Ascending aorta (tissue), 2 donors: ENCODE results near the gene PRRC2C. TPM values are rescaled to one million over a fixed set of nuclear protein-coding genes. Genes with fewer than 3 reads are reported as not detected.
A peak's percentile ranks its signal among the peaks of the same experiment; 100 is the strongest.

Source experiments
- DNase-seq, 2 donors: peaks; one replicate each; pipeline ENCODE4 v3.0.0-alpha.2; 2019; ENCODE audit warnings: low spot score in 2 of 2
- H3K27ac ChIP-seq, 2 donors: fragments of 200-600 bp; sonication (generic); one replicate each; pipeline ENCODE4 v1.5.1; 2016 to 2017; ENCODE audit warnings: mild to moderate bottlenecking in 1 of 2
- H3K27me3 ChIP-seq: fragments of 200-600 bp; sonication (generic); one replicate; pipeline ENCODE4 v1.5.1; 2017
- H3K36me3 ChIP-seq, 2 donors: fragments of 200-600 bp; sonication (generic); one replicate each; pipeline ENCODE4 v1.5.1; 2016
- H3K4me1 ChIP-seq, 2 donors: fragments of 200-600 bp; sonication (generic); one replicate each; pipeline ENCODE4 v1.5.1; 2016 to 2017; ENCODE audit warnings: mild to moderate bottlenecking in 1 of 2
- H3K4me3 ChIP-seq, 2 donors: fragments of 200-600 bp; sonication (generic); one replicate each; pipeline ENCODE4 v1.5.1; 2016 to 2017; ENCODE audit warnings: mild to moderate bottlenecking in 1 of 2
- H3K9me3 ChIP-seq, 2 donors: fragments of 200-600 bp; sonication (generic); one replicate each; pipeline ENCODE4 v1.5.1; 2016
- CTCF ChIP-seq, 3 experiments: fragments of 200-600 bp in 2 of 3; fragments of 450-650 bp in 1 of 3; sonication (generic) in 2 of 3; IDR thresholded peaks; one replicate each; pipeline ENCODE4 v1.5.1; 2016 to 2019; ENCODE audit warnings: antibody characterized with exemption in 3 of 3, mild to moderate bottlenecking in 1 of 3, moderate library complexity in 1 of 3
- intact Hi-C: fragments of 100-400 bp; cut with DNase I; formaldehyde crosslinking; loops from one replicate; pipeline ENCODE4 v1.15.1; 2023
- total RNA-seq: library from RNA; depleted of rRNA; stranded (reverse); fragments of >200 nt; gene quantifications from one replicate; pipeline ENCODE4 v1.1.0, GENCODE V29; 2016

The PRRC2C gene
- total RNA-seq, 1 donor from 2014 or later, result 46.3 TPM

GRCh38 chr1:171486048-171486519, 754 bp downstream of the PRRC2C start:
- Histone ChIP-seq H3K36me3 (no peaks in the 10 kb centered on the region), H3K27ac (peak overlapping the region; percentile 97 to 100), H3K4me3 (peak overlapping the region; percentile 75 to 91), H3K4me1 (peaks cover 3 to 19% of the 10 kb centered on the region in 2 donors), H3K9me3 (no peaks in the 10 kb centered on the region), H3K27me3 (no peaks in the 10 kb centered on the region)
- TF ChIP-seq CTCF (IDR thresholded peaks at IDR 0.05), result peak in 1 of 3 experiments; percentile 5
- DNase-seq, result peak in 1 of 2 donors; percentile 72
- intact Hi-C loops, result loop anchor here (5.0 kb wide), 1 partner anchor 296 kb away; the partner anchor contains the start of gene METTL13

GRCh38 chr1:171487038-171487437, 1.7 kb downstream of the PRRC2C start:
- H3K4me3 ChIP-seq, result peak overlapping the region; percentile 75 to 91
- H3K9me3 ChIP-seq, result no peaks in the 10 kb centered on the region
- DNase-seq, result no peak
- intact Hi-C loops, result loop anchor here (5.0 kb wide), 1 partner anchor 295 kb away; the partner anchor contains the start of gene METTL13
- H3K36me3 ChIP-seq, result no peaks in the 10 kb centered on the region
- no peaks in the 10 kb centered on the region for H3K27me3 ChIP-seq
- H3K27ac ChIP-seq, result peak overlapping the region; percentile 97 to 100
- TF ChIP-seq CTCF (IDR thresholded peaks at IDR 0.05), result no peak
- peaks cover 3 to 19% of the 10 kb centered on the region in 2 donors for H3K4me1 ChIP-seq

- Histone ChIP-seq H3K9me3 (no peaks in the 10 kb centered on the region), H3K4me1 (peaks cover 3 to 27% of the 10 kb centered on the region in 2 donors), H3K36me3 (no peaks in the 10 kb centered on the region), H3K27ac (peak overlapping the region in 1 of 2 donors; percentile 24), H3K27me3 (no peaks in the 10 kb centered on the region), H3K4me3 (peak overlapping the region in 1 of 2 donors; percentile 75)
- no peak for DNase-seq
- intact Hi-C loops, result loop anchor here (5.0 kb wide), 1 partner anchor 294 kb away; the partner anchor contains the start of gene METTL13
- TF ChIP-seq CTCF (IDR thresholded peaks at IDR 0.05), result no peak
These were observed 3.0 kb downstream of the PRRC2C start for GRCh38 chr1:171488190-171488929.

- no peaks in the 10 kb centered on the region for H3K27me3 ChIP-seq
- H3K4me1 ChIP-seq, result peaks cover 0 to 41% of the 10 kb centered on the region in 2 donors
- intact Hi-C loops, result no loop called here
- no peaks in the 10 kb centered on the region for H3K36me3 ChIP-seq
- H3K9me3 ChIP-seq, result no peaks in the 10 kb centered on the region
- H3K4me3 ChIP-seq, result peak overlapping the region in 1 of 2 donors; percentile 2
- no peak for TF ChIP-seq CTCF (IDR thresholded peaks at IDR 0.05)
- DNase-seq, result no peak
- H3K27ac ChIP-seq, result peak overlapping the region; percentile 41 to 50
These were observed 8.7 kb downstream of the PRRC2C start for GRCh38 chr1:171494076-171494475.

- peak overlapping the region; percentile 28 to 50 for H3K27ac ChIP-seq
- H3K4me1 ChIP-seq, result peaks cover 0 to 32% of the 10 kb centered on the region in 2 donors
These were observed 10.1 kb downstream of the PRRC2C start for GRCh38 chr1:171495444-171495843.

More at GRCh38 chr1:171495444-171495843, 10.1 kb downstream of the PRRC2C start:
- intact Hi-C loops, result no loop called here
- Histone ChIP-seq H3K27me3 (no peaks in the 10 kb centered on the region), H3K4me3 (no peak overlapping the region), H3K36me3 (no peaks in the 10 kb centered on the region), H3K9me3 (no peaks in the 10 kb centered on the region)
- no peak for TF ChIP-seq CTCF (IDR thresholded peaks at IDR 0.05)
- no peak for DNase-seq
